ENCODE results near the gene CFDP1.
"Not testable (repeated sequence)": the region's sequence is repeated elsewhere in the genome, so short reads cannot be mapped to it uniquely, and the experiment has no call there.

Gene CFDP1

GRCh38 chr16:75471723-75472633, 38.7 kb upstream of the CFDP1 start:
- H3K36me3 ChIP-seq (replicated peaks; ENCODE audit: insufficient read depth, low read length): no peaks in the 10 kb centered on the region
- H3K4me1 ChIP-seq (ENCODE audit: low read length): no peaks in the 10 kb centered on the region
- H3K4me2 ChIP-seq (ENCODE audit: low read depth, low read length): no peak overlapping the region
- no peak overlapping the region for H2AFZ ChIP-seq (ENCODE audit: low read length)
- TF ChIP-seq CTCF (IDR thresholded peaks at IDR 0.05; ENCODE audit: low read length) (peak; percentile 54), EZH2 (optimal IDR thresholded peaks at IDR 0.05; ENCODE audit: low read depth, low read length) (no peak), EZH2phosphoT487 (IDR thresholded peaks at IDR 0.05; ENCODE audit: low read length) (no peak)
- H3K79me2 ChIP-seq (ENCODE audit: low read length): no peaks in the 10 kb centered on the region
- H3K27ac ChIP-seq (ENCODE audit: low read length): no peak overlapping the region
- no peaks in the 10 kb centered on the region for H3K9me3 ChIP-seq (replicated peaks; ENCODE audit: insufficient read depth, low read length)
- H3K4me3 ChIP-seq (ENCODE audit: low read length): no peak overlapping the region
- no peaks in the 10 kb centered on the region for H3K9me2 ChIP-seq (replicated peaks; ENCODE audit: insufficient read depth, low read length)
- H3F3A ChIP-seq (ENCODE audit: insufficient read depth, low read length): no peaks in the 10 kb centered on the region
- H3K9ac ChIP-seq (ENCODE audit: low read length): no peak overlapping the region
- DNase-seq: peak; percentile 14
- no peaks in the 10 kb centered on the region for H3K27me3 ChIP-seq (replicated peaks; ENCODE audit: insufficient read depth, low read length)
- no peaks in the 10 kb centered on the region for H4K20me1 ChIP-seq (ENCODE audit: insufficient read depth, low read length)

GRCh38 chr16:75466760-75467159, 33.5 kb upstream of the CFDP1 start:
- Histone ChIP-seq H4K20me1 (ENCODE audit: insufficient read depth, low read length) (no peaks in the 10 kb centered on the region), H3K9me3 (replicated peaks; ENCODE audit: insufficient read depth, low read length) (no peaks in the 10 kb centered on the region), H3F3A (ENCODE audit: insufficient read depth, low read length) (no peaks in the 10 kb centered on the region), H3K9ac (ENCODE audit: low read length) (no peak overlapping the region), H3K4me1 (ENCODE audit: low read length) (no peaks in the 10 kb centered on the region), H2AFZ (ENCODE audit: low read length) (no peak overlapping the region), H3K9me2 (replicated peaks; ENCODE audit: insufficient read depth, low read length) (no peaks in the 10 kb centered on the region), H3K4me2 (ENCODE audit: low read depth, low read length) (no peak overlapping the region), H3K4me3 (ENCODE audit: low read length) (no peak overlapping the region), H3K36me3 (replicated peaks; ENCODE audit: insufficient read depth, low read length) (no peaks in the 10 kb centered on the region), H3K27ac (ENCODE audit: low read length) (no peak overlapping the region), H3K79me2 (ENCODE audit: low read length) (peaks cover 23% of the 10 kb centered on the region), H3K27me3 (replicated peaks; ENCODE audit: insufficient read depth, low read length) (no peaks in the 10 kb centered on the region)
- DNase-seq: no peak
- no peak for TF ChIP-seq EZH2phosphoT487 (IDR thresholded peaks at IDR 0.05; ENCODE audit: low read length)
- TF ChIP-seq CTCF (IDR thresholded peaks at IDR 0.05; ENCODE audit: low read length): no peak
- TF ChIP-seq EZH2 (optimal IDR thresholded peaks at IDR 0.05; ENCODE audit: low read depth, low read length): no peak

GRCh38 chr16:75464122-75464918, 31.0 kb upstream of the CFDP1 start, which contains the start of gene TMEM170A:
TMEM170A (minus strand) TSS chr16:75464689; CDS start chr16:75464600, 89 bp downstream.
- Histone ChIP-seq H3K4me1 (ENCODE audit: low read length) (no peaks in the 10 kb centered on the region), H3K27me3 (replicated peaks; ENCODE audit: insufficient read depth, low read length) (no peaks in the 10 kb centered on the region), H3K4me3 (ENCODE audit: low read length) (peak within 1 kb of the TSS; percentile 73)

GRCh38 chr16:75463389-75464121, 30.3 kb upstream of the CFDP1 start:
- H3K9ac ChIP-seq (ENCODE audit: low read length): peak overlapping the region; percentile 79
- peak; percentile 14 for DNase-seq
- 0 out of 2 replicates have a peak overlapping the region, but pooled peaks have one; percentile 35 for H2AFZ ChIP-seq (ENCODE audit: low read length)
- peak overlapping the region; percentile 43; the same call in 1 of the 2 replicates for H3K4me2 ChIP-seq (ENCODE audit: low read depth, low read length)
- not testable (repeated sequence) for H3K9me3 ChIP-seq (replicated peaks; ENCODE audit: insufficient read depth, low read length); H4K20me1 ChIP-seq (ENCODE audit: insufficient read depth, low read length); H3K9me2 ChIP-seq (replicated peaks; ENCODE audit: insufficient read depth, low read length); H3K27me3 ChIP-seq (replicated peaks; ENCODE audit: insufficient read depth, low read length); H3F3A ChIP-seq (ENCODE audit: insufficient read depth, low read length); H3K36me3 ChIP-seq (replicated peaks; ENCODE audit: insufficient read depth, low read length); H3K27ac ChIP-seq (ENCODE audit: low read length); H3K4me1 ChIP-seq (ENCODE audit: low read length)
- peaks cover 51% of the 10 kb centered on the region for H3K79me2 ChIP-seq (ENCODE audit: low read length)
- peak overlapping the region; percentile 73 for H3K4me3 ChIP-seq (ENCODE audit: low read length)

More at GRCh38 chr16:75464122-75464918, 31.0 kb upstream of the CFDP1 start, which contains the start of gene TMEM170A:
- H3K27ac ChIP-seq (ENCODE audit: low read length): peak within 1 kb of the TSS; percentile 70
- no peaks in the 10 kb centered on the region for H3K9me2 ChIP-seq (replicated peaks; ENCODE audit: insufficient read depth, low read length)
- no peaks in the 10 kb centered on the region for H3F3A ChIP-seq (ENCODE audit: insufficient read depth, low read length)
- H3K79me2 ChIP-seq (ENCODE audit: low read length): peaks cover 45% of the 10 kb centered on the region
- H3K36me3 ChIP-seq (replicated peaks; ENCODE audit: insufficient read depth, low read length): no peaks in the 10 kb centered on the region
- peak; percentile 93 for DNase-seq
- peak within 1 kb of the TSS; percentile 43; the same call in 1 of the 2 replicates for H3K4me2 ChIP-seq (ENCODE audit: low read depth, low read length)
- 0 out of 2 replicates have a peak within 1 kb of the TSS, but pooled peaks have one; percentile 35 for H2AFZ ChIP-seq (ENCODE audit: low read length)
- no peaks in the 10 kb centered on the region for H4K20me1 ChIP-seq (ENCODE audit: insufficient read depth, low read length)
- no peaks in the 10 kb centered on the region for H3K9me3 ChIP-seq (replicated peaks; ENCODE audit: insufficient read depth, low read length)
- peak within 1 kb of the TSS; percentile 79 for H3K9ac ChIP-seq (ENCODE audit: low read length)
- TF ChIP-seq CTCF (IDR thresholded peaks at IDR 0.05; ENCODE audit: low read length) (peak; percentile 97), EZH2phosphoT487 (IDR thresholded peaks at IDR 0.05; ENCODE audit: low read length) (no peak), EZH2 (optimal IDR thresholded peaks at IDR 0.05; ENCODE audit: low read depth, low read length) (no peak)

All from MM.1S (cell line).